Esophagus squamous epithelium (tissue), 4 donors: ENCODE data around the gene XKR8.

Experiments
- POLR2A ChIP-seq, 4 donors: fragments of 450-650 bp; IDR thresholded peaks; one replicate each; pipeline ENCODE4 v1.6.1; 2017; ENCODE audit warnings: antibody characterized with exemption in 4 of 4, mild to moderate bottlenecking in 4 of 4, moderate library complexity in 3 of 4
- TF ChIP-seq, protein P1 (sequence below), 6 experiments: fragments of 450-650 bp in 4 of 6; fragments of 200-600 bp in 2 of 6; sonication (generic) in 2 of 6; IDR thresholded peaks; one replicate each; pipeline ENCODE4 v1.5.1; 2016 to 2019; ENCODE audit warnings: antibody characterized with exemption in 6 of 6, mild to moderate bottlenecking in 4 of 6, moderate library complexity in 4 of 6

- no peak for TF ChIP-seq POLR2A (IDR thresholded peaks at IDR 0.05)
- TF ChIP-seq, protein P1, sequence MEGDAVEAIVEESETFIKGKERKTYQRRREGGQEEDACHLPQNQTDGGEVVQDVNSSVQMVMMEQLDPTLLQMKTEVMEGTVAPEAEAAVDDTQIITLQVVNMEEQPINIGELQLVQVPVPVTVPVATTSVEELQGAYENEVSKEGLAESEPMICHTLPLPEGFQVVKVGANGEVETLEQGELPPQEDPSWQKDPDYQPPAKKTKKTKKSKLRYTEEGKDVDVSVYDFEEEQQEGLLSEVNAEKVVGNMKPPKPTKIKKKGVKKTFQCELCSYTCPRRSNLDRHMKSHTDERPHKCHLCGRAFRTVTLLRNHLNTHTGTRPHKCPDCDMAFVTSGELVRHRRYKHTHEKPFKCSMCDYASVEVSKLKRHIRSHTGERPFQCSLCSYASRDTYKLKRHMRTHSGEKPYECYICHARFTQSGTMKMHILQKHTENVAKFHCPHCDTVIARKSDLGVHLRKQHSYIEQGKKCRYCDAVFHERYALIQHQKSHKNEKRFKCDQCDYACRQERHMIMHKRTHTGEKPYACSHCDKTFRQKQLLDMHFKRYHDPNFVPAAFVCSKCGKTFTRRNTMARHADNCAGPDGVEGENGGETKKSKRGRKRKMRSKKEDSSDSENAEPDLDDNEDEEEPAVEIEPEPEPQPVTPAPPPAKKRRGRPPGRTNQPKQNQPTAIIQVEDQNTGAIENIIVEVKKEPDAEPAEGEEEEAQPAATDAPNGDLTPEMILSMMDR (IDR thresholded peaks at IDR 0.05), result no peak
Measured at GRCh38 chr1:27973771-27974416, 14.1 kb downstream of the XKR8 start.
